Hepatocyte (in vitro differentiated cells): ENCODE measurements around the gene SPAG6.

Experiments
- CTCF ChIP-seq: fragments of 200-600 bp; sonication (generic); IDR thresholded peaks from 2 replicates; pipeline ENCODE4 v1.5.1; 2016; ENCODE audit warnings: antibody characterized with exemption, mild to moderate bottlenecking; ENCODE audit not compliant: poor library complexity
- EZH2 ChIP-seq: fragments of 200-600 bp; sonication (generic); IDR thresholded peaks from 2 replicates; pipeline ENCODE4 v1.6.1; 2016; ENCODE audit warnings: antibody characterized with exemption, mild to moderate bottlenecking, borderline replicate concordance

DNA sequence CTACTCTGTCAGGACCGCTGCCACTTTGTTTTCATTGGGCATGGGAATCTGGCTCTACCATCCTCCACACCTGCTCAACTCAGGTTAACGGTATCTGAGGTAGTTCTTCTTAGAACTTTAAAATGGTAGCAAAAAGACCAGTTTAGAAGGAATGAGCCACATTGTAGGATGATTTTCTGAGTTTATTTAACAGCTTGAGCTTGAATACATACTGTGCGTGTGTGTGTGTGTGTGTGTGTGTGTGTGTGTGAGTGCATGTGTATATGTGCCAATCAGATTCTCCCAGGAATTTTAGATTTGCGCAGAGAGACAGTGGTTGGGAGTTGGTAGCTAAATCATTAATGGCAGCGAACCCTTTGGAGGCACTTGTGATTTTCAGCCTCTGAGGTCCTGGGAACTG lies 81.4 kb downstream of the SPAG6 start:
- TF ChIP-seq CTCF (no peak), EZH2 (no peak)
